Measurements from ENCODE around the gene MRPL11. TPM values are rescaled to one million over a fixed set of nuclear protein-coding genes. Genes with fewer than 3 reads are reported as not detected.

Gene MRPL11
- total and polyA plus RNA-seq, 2 of the 13 experiments (the other 11 are each of a cell fraction or from before 2014, with no cell fraction given), result 72.9 to 176 TPM

- no peak for TF ChIP-seq BCL3 (CRISPR knock-in tag; IDR thresholded peaks at IDR 0.05)
- TF ChIP-seq ZBTB34 (CRISPR knock-in tag; IDR thresholded peaks at IDR 0.05), result no peak
- TF ChIP-seq ZNF776 (CRISPR knock-in tag; IDR thresholded peaks at IDR 0.05), result 0 out of 2 replicates have a peak, but pooled peaks have one; percentile 27
- no peak; the same call in 1 of the 2 replicates for TF ChIP-seq FOXJ3 (CRISPR knock-in tag; IDR thresholded peaks at IDR 0.05; ENCODE audit: borderline replicate concordance)
- TF ChIP-seq BHLHE40 (IDR thresholded peaks at IDR 0.05; ENCODE audit: low read length), result 0 out of 2 replicates have a peak, but pooled peaks have one; percentile 30
- TF ChIP-seq CCDC6 (CRISPR knock-in tag; IDR thresholded peaks at IDR 0.05), result no peak
- peak; percentile 94 for TF ChIP-seq HCFC1 (IDR thresholded peaks at IDR 0.05; ENCODE audit: low read depth, low read length)
- peak; percentile 64 for TF ChIP-seq ZHX2 (IDR thresholded peaks at IDR 0.05; ENCODE audit: low read depth)
- no peak for TF ChIP-seq ZHX2 (CRISPR knock-in tag; IDR thresholded peaks at IDR 0.05; ENCODE audit: borderline replicate concordance)
- peak; percentile 22; the same call in 1 of the 2 replicates for TF ChIP-seq RXRB (CRISPR knock-in tag; IDR thresholded peaks at IDR 0.05; ENCODE audit: borderline replicate concordance)
- TF ChIP-seq SOX5 (CRISPR knock-in tag; IDR thresholded peaks at IDR 0.05; ENCODE audit: borderline replicate concordance), result no peak
- peak; percentile 96 for TF ChIP-seq GATAD1 (CRISPR knock-in tag; IDR thresholded peaks at IDR 0.05)
- 0 out of 2 replicates have a peak, but pooled peaks have one; percentile 11 for TF ChIP-seq FOXK2 (IDR thresholded peaks at IDR 0.05)
- no peak for TF ChIP-seq ESRRA (CRISPR knock-in tag; IDR thresholded peaks at IDR 0.05; ENCODE audit: low read depth)
- TF ChIP-seq NCOA1 (CRISPR knock-in tag; IDR thresholded peaks at IDR 0.05), result no peak
- TF ChIP-seq RNF2 (conservative IDR thresholded peaks at IDR 0.05; ENCODE audit: low read depth), result no peak; the same call in 1 of the 2 replicates
- TF ChIP-seq RBFOX2 (IDR thresholded peaks at IDR 0.05; ENCODE audit: low read depth, low read length), result peak; percentile 83
- TF ChIP-seq ZSCAN29 (CRISPR knock-in tag; conservative IDR thresholded peaks at IDR 0.05), result no peak
- TF ChIP-seq GATAD2A (CRISPR knock-in tag; IDR thresholded peaks at IDR 0.05), result 0 out of 2 replicates have a peak, but pooled peaks have one; percentile 11
- peak; percentile 99 for TF ChIP-seq ZNF143 (CRISPR knock-in tag; IDR thresholded peaks at IDR 0.05)
- no peak for TF ChIP-seq ISX (CRISPR knock-in tag; conservative IDR thresholded peaks at IDR 0.05)
Observed at GRCh38 chr11:66438504-66439466, at the start of gene MRPL11 (continued).

All from HepG2 (cell line).